Measurements from ENCODE around the gene ATF7. TPM values are rescaled to one million over a fixed set of nuclear protein-coding genes. Genes with fewer than 3 reads are reported as not detected.

The ATF7 gene
- total and polyA plus RNA-seq, 2 of the 4 experiments (the other 2 are of a cell fraction), result 7.0 to 16.3 TPM

DNA sequence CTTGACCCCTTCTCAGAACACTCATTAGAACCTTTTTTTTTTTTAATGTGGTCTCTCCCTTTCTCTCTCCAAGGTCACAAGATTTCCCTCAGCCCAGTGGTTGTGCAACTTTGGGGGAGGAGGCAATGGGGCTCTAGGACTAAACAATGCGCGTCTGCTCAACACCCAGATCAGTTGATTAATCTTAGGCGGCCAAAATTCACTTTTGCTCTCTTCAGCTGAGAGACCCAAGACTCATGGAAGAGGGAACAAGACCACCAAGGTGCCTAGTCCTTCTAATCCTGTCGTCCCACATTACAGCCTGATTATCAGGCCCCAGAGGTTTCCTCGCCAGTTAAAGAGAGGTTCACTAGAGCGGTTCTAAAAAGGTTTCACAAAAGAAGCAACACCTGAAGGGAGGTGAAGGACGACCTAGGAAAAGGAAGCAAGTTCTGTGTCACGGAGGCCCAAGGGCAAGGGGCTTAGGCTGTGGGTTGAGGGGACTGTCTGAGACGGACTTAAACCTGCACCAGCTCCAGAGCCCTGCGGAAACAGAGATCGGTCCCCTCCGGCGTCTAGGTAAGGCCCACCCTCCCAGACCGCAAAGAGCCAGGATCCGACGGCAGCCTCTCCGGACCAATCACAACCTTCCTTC lies 125.9 kb downstream of the ATF7 start:
- Histone ChIP-seq H2BK5ac (ENCODE audit: low read depth, low read length, poor library complexity, severe bottlenecking) (peak overlapping the region; percentile 88), H4K91ac (ENCODE audit: insufficient read depth, low read depth, low read length) (peak overlapping the region; percentile 90), H3K79me1 (ENCODE audit: low read depth in 1 of 2, low read length in 2 of 2) (peaks cover 28 to 76% of the 10 kb centered on the region in 2 experiments; a peak in 3 of 4 replicates), H2BK20ac (ENCODE audit: low read depth, low read length) (peak overlapping the region; percentile 52; the same call in 1 of the 2 replicates), H3K18ac (ENCODE audit: low read depth, low read length) (peak overlapping the region; percentile 93), H2AFZ (replicated peaks; ENCODE audit: low read length, poor library complexity) (peak overlapping the region; percentile 89), H3K56ac (ENCODE audit: extremely low read depth, insufficient read depth, low read length) (peak overlapping the region; percentile 83), H3K9ac (ENCODE audit: low read depth, low read length) (peak overlapping the region; percentile 91), H4K5ac (ENCODE audit: low read depth, low read length) (peak overlapping the region; percentile 95), H3K9me1 (ENCODE audit: insufficient read depth, low read length) (peaks cover 37% of the 10 kb centered on the region), H3K4me3 (ENCODE audit: insufficient read depth, low read depth, low read length) (peak overlapping the region; percentile 64), H3K4me1 (ENCODE audit: control insufficient read depth, insufficient read depth, low read length) (peaks cover 18% of the 10 kb centered on the region), H3K4ac (ENCODE audit: low read depth, low read length) (peak overlapping the region; percentile 95), H3K9me3 (ENCODE audit: control insufficient read depth, insufficient read depth, low read length) (no peaks in the 10 kb centered on the region), H3K36me3 (ENCODE audit: control insufficient read depth, insufficient read depth, low read length) (peaks cover 14% of the 10 kb centered on the region; the same call in 1 of the 2 replicates), H4K8ac (ENCODE audit: low read depth in 2 of 2, low read length in 2 of 2) (peak overlapping the region; percentile 84 to 98), H3K14ac (replicated peaks; ENCODE audit: low read depth, low read length) (peak overlapping the region; percentile 91), H3K27me3 (ENCODE audit: control insufficient read depth, insufficient read depth, low read length) (no peaks in the 10 kb centered on the region), H3K4me2 (ENCODE audit: low read depth, low read length) (peak overlapping the region; percentile 93), H2BK120ac (ENCODE audit: low read depth, low read length) (peak overlapping the region; percentile 79), H2BK15ac (ENCODE audit: low read depth, low read length) (peak overlapping the region; percentile 60; the same call in 2 of the 3 replicates), H3K27ac (ENCODE audit: insufficient read depth, low read length) (peak overlapping the region; percentile 92), H2AK9ac (replicated peaks; ENCODE audit: low read depth, low read length, poor library complexity) (peak overlapping the region; percentile 96), H3K23ac (ENCODE audit: low read depth, low read length) (peak overlapping the region; percentile 89), H4K20me1 (ENCODE audit: insufficient read depth, low read length) (peaks cover 3% of the 10 kb centered on the region), H2AK5ac (ENCODE audit: low read depth, low read length) (peak overlapping the region; percentile 93)
- POLR2A ChIA-PET (ENCODE audit: unreplicated experiment), result interaction anchor here (0.6 to 1.0 kb wide), 3 partner anchors 9 to 239 kb away, joined by 4 to 9 read pairs (median 4); no protein-coding TSS in a partner anchor
- ATAC-seq (ENCODE audit: low read depth), result no peak
- peak; percentile 65 for DNase-seq
- no TSS peak for BruUV-seq (replicated peaks)
- WGBS, 2 experiments (ENCODE audit: extremely low coverage in 2 of 2, insufficient read length in 1 of 2), result 0% methylated on average over 3 of the region's 17 CpGs; no CpG with 5 or more reads in 1 of the 2 experiments
- CTCF ChIA-PET, result interaction anchor here (0.7 to 1.1 kb wide), 2 partner anchors 12 to 22 kb away, joined by 3 to 6 read pairs; no protein-coding TSS in a partner anchor
- dilution Hi-C loops (cut with HindIII; ENCODE audit: low sequenced_read_pairs, unreplicated experiment), result no loop called here
- TF ChIP-seq POLR2A (IDR thresholded peaks at IDR 0.05; ENCODE audit: low read depth, low read length) (peak; percentile 88), CEBPB (IDR thresholded peaks at IDR 0.05; ENCODE audit: low read depth, low read length) (peak; percentile 96), RFX5 (IDR thresholded peaks at IDR 0.05; ENCODE audit: low read depth, low read length) (no peak), NFE2L2 (IDR thresholded peaks at IDR 0.05; ENCODE audit: low read depth, low read length) (no peak), MAZ (IDR thresholded peaks at IDR 0.05; ENCODE audit: borderline replicate concordance, low read depth, low read length) (peak; percentile 40; the same call in 1 of the 2 replicates)
- in situ Hi-C loops (cut with MboI; ENCODE audit: low sequenced_read_pairs), result loop anchor here (10.0 kb wide), 1 partner anchor 175 kb away; the partner anchor contains the start of gene AAAS
- intact Hi-C loops (cut with micrococcal nuclease), result loop anchor here (2.0 to 5.0 kb wide), 2 partner anchors 48 to 179 kb away; partner anchors contain the start of genes AAAS and PCBP2

Data from IMR-90 (cell line).